Lower leg skin (tissue), 4 donors: ENCODE results near the gene RASAL1. TPM values are rescaled to one million over a fixed set of nuclear protein-coding genes. Genes with fewer than 3 reads are reported as not detected.

Experiments used
- DNase-seq, 2 donors: peaks; one replicate each; pipeline ENCODE4 v3.0.0-alpha.2; 2019; ENCODE audit warnings: low spot score in 2 of 2
- H3K4me3 ChIP-seq: fragments of 200-600 bp; sonication (generic); 2 replicates; pipeline ENCODE4 v1.5.1; 2017; ENCODE audit warnings: mild to moderate bottlenecking, low read depth; ENCODE audit not compliant: poor library complexity, severe bottlenecking
- POLR2A ChIP-seq, 2 donors: fragments of 450-650 bp; IDR thresholded peaks; one replicate each; pipeline ENCODE4 v1.6.1; 2016 to 2017; ENCODE audit warnings: antibody characterized with exemption in 2 of 2, mild to moderate bottlenecking in 1 of 2, moderate library complexity in 1 of 2
- WGBS, 2 donors: methylation state at CpG; one replicate each; pipeline ENCODE4 v1.1.5; 2018; 5-methylcytosine and 5-hydroxymethylcytosine counted together
- intact Hi-C: fragments of 100-400 bp; cut with DNase I; formaldehyde crosslinking; loops from one replicate; pipeline ENCODE4 v1.15.0; 2023; ENCODE audit warnings: low total_unique reads
- total RNA-seq, 4 donors: library from RNA; depleted of rRNA; stranded (reverse); fragments of >200 nt; gene quantifications; one replicate each; pipeline ENCODE4 v1.1.0, GENCODE V29; 2016
- TF ChIP-seq, protein P1 (sequence below), 3 donors: fragments of 450-650 bp; IDR thresholded peaks; one replicate each; pipeline ENCODE4 v1.5.1; 2016; ENCODE audit warnings: antibody characterized with exemption in 3 of 3, mild to moderate bottlenecking in 3 of 3, moderate library complexity in 2 of 3

RASAL1 gene, protein sequence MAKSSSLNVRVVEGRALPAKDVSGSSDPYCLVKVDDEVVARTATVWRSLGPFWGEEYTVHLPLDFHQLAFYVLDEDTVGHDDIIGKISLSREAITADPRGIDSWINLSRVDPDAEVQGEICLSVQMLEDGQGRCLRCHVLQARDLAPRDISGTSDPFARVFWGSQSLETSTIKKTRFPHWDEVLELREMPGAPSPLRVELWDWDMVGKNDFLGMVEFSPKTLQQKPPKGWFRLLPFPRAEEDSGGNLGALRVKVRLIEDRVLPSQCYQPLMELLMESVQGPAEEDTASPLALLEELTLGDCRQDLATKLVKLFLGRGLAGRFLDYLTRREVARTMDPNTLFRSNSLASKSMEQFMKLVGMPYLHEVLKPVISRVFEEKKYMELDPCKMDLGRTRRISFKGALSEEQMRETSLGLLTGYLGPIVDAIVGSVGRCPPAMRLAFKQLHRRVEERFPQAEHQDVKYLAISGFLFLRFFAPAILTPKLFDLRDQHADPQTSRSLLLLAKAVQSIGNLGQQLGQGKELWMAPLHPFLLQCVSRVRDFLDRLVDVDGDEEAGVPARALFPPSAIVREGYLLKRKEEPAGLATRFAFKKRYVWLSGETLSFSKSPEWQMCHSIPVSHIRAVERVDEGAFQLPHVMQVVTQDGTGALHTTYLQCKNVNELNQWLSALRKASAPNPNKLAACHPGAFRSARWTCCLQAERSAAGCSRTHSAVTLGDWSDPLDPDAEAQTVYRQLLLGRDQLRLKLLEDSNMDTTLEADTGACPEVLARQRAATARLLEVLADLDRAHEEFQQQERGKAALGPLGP
- total RNA-seq, result 10 to 100 TPM; 39.3 to 59.3 (median 50.9) TPM

DNA sequence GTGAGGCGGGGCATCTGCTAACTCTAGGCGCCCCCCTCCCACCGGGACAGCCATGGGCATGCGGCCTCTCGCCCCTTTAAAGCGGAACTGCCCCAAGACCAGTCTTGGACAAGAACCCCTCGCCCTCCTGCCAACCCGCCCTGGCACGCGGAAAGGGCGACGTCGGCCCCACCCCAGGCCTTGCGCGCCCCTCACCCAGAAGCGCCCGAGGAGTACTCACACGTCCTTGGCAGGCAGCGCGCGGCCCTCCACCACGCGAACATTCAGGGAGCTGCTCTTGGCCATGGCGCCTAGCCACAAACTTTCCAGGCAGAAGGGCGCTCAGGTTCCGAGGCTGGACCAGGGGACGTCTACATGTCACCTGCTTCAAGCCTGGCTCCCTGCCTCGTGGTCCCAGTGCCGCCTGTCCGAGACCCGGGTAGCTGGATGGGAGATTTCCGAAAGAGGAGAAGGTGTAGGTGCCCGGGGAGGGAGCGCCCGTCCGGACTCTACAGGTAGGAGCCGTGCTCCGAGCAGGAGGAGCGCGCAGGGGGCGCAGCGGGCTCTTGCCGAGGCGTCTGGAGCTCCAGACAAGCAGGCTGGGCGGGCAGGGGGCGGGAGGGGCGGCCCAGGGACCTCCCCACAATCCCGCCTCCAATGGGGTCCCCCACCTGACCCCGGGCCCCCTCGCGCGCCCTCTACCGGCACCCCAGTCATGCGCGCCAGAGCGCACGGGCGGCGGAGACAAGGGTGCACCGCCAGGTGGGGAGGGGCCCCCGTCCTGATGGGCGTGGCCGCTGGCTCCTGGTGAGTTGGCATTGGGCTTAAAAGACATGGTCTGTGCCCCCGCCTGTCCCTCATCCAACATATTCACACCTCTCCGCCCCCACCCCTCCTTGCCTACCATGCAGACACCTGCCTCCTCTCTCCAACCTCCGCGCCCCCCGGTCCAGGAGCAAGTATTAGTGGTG lies at the start of gene RASAL1:
Gene RASAL1 (minus strand): TSS at position 584 of the 950 bp plus-strand sequence. CDS start 299 bp downstream, at position 285.
- DNase-seq, result peak in 1 of 2 donors; percentile 42
- intact Hi-C loops, result no loop called here
- H3K4me3 ChIP-seq, result no peak within 1 kb of the TSS
- WGBS, 2 donors, result 2 to 7% methylated on average over 29 to 32 of the region's 68 CpGs
- no peak for TF ChIP-seq POLR2A (IDR thresholded peaks at IDR 0.05)
- TF ChIP-seq, protein P1, sequence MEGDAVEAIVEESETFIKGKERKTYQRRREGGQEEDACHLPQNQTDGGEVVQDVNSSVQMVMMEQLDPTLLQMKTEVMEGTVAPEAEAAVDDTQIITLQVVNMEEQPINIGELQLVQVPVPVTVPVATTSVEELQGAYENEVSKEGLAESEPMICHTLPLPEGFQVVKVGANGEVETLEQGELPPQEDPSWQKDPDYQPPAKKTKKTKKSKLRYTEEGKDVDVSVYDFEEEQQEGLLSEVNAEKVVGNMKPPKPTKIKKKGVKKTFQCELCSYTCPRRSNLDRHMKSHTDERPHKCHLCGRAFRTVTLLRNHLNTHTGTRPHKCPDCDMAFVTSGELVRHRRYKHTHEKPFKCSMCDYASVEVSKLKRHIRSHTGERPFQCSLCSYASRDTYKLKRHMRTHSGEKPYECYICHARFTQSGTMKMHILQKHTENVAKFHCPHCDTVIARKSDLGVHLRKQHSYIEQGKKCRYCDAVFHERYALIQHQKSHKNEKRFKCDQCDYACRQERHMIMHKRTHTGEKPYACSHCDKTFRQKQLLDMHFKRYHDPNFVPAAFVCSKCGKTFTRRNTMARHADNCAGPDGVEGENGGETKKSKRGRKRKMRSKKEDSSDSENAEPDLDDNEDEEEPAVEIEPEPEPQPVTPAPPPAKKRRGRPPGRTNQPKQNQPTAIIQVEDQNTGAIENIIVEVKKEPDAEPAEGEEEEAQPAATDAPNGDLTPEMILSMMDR (IDR thresholded peaks at IDR 0.05), result no peak

DNA sequence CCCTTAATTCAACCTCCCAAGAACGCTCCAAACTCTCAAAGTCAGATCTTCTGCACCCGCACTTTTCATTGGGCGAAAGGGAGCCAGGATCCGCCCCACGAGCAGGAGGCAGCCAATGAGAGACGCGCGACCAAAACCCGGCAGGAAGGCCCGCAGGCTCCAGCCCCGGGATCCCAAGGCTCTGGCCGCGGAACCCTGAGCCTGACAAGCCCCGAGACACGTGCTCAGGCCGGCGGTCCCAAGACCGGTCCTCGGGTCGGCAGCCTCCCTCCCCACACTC lies 49.3 kb upstream of the RASAL1 start:
- DNase-seq, result peak; percentile 89 to 97
- intact Hi-C loops, result no loop called here
- no peak for TF ChIP-seq POLR2A (IDR thresholded peaks at IDR 0.05)
- TF ChIP-seq, protein P1 (IDR thresholded peaks at IDR 0.05), result no peak
- H3K4me3 ChIP-seq, result peak overlapping the region; percentile 98
- 0% methylated on average over 8 to 20 of the region's 20 CpGs for WGBS, 2 donors

DNA sequence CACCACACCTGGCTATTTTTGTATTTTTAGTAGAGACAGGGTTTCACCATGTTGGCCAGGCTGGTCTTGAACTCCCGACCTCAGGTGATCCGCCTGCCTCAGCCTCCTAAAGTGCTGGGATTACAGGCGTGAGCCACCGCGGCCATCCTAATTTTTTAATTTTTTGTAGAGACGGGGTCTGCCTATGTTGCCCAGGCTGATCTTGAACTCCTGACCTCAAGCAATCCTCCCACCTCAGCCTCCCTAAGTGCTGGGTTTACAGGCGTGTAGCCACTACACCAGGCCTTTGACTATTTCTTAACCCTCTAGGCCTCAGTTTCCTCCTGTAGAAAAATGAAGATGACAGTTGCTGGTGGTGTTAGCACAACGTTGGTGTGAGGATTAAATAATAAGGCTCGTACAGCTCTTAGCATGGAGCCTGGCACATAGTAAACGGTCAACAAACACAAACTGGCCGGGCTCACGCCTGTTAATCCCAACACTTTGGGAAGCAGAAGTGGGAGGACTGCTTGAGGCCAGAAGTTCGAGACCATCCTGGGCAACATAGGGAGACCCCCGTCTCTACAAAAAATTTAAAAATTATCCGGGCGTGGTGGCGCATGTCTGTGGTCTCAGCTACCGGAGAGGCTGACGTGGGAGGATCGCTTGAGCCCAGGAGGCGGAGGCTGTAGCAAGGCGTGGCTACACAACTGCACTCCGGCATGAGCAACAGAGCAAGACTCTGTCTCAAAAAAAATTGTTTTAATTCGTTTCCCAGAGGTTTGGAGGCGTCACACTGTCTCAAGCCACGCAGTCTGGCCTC lies 48.7 kb upstream of the RASAL1 start:
- DNase-seq, result no peak
- TF ChIP-seq, protein P1 (IDR thresholded peaks at IDR 0.05), result no peak
- no peak for TF ChIP-seq POLR2A (IDR thresholded peaks at IDR 0.05)
- intact Hi-C loops, result no loop called here
- 28% methylated on average over 26 of the region's 26 CpGs for WGBS, 2 donors
- peak overlapping the region; percentile 98 for H3K4me3 ChIP-seq

DNA sequence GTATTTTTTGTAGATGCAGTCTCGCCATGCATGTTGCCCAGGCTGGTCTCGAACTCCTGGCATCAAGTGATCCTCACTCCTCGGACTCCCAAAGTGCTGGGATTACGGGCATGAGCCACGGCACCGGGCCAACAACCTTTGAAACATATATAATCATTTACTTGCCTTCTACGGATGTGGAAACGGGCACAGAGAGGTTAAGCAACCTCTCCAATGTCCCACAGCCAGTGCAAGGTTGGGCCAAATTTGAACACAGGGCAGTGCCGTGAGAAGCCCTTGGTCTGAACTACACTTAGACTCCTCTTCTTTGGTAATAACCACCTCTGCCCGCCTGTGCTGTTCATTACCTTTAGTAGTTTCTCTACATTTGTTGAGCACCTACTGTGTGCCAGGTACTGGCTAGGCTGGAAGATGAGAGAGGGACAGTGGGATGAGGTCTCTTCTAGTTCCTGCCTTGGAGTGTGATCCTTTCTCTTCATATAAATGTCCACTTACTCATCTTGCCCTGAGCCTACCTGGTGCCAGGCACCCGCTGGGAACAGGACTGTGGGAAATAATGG lies 47.5 kb upstream of the RASAL1 start:
- DNase-seq, result no peak
- intact Hi-C loops, result no loop called here

More for the DNA sequence above, 47.5 kb upstream of the RASAL1 start:
- whole genome bisulfite sequencing, 2 donors, result 95% methylated on average over 11 of the region's 11 CpGs
- no peak for TF ChIP-seq POLR2A (IDR thresholded peaks at IDR 0.05)
- TF ChIP-seq, protein P1 (IDR thresholded peaks at IDR 0.05), result no peak
- no peak overlapping the region for H3K4me3 ChIP-seq
